K562 (cell line): ENCODE data around the gene SVBP. TPM values are rescaled to one million over a fixed set of nuclear protein-coding genes. Genes with fewer than 3 reads are reported as not detected.

Source experiments
- CTBP1 ChIP-seq: fragments of 450-650 bp; IDR thresholded peaks from 2 replicates; pipeline ENCODE4 v1.6.1; 2016; ENCODE audit warnings: borderline replicate concordance
- ELF1 ChIP-seq: fragments of 200-800 bp; sonication (Bioruptor generic); IDR thresholded peaks from 2 replicates; pipeline ENCODE4 v1.6.1; 2016; ENCODE audit warnings: missing genetic modification characterization, missing compliant biosample characterization
- EP300 ChIP-seq: IDR thresholded peaks from 2 replicates; pipeline ENCODE4 v1.6.1; 2012; ENCODE audit warnings: low read length, improper control_type of control experiment
- EWSR1 ChIP-seq: fragments of 450-650 bp; IDR thresholded peaks from 2 replicates; pipeline ENCODE4 v1.6.1; 2018; ENCODE audit warnings: borderline replicate concordance, mild to moderate bottlenecking, low read depth, moderate library complexity; ENCODE audit not compliant: partially characterized antibody
- FOXA3 ChIP-seq, 2 experiments: fragments of 450-650 bp in 1 of 2; sonication (generic) in 1 of 2; formaldehyde crosslinking; IDR thresholded peaks in 1 of 2; conservative IDR thresholded peaks in 1 of 2; 2 replicates each; pipeline versions ENCODE4 v1.4.0 to v1.8.0; 2020 to 2022; ENCODE audit warnings: mild to moderate bottlenecking in 2 of 2, missing genetic modification reagents in 1 of 2
- HDAC3 ChIP-seq: fragments of 450-650 bp; IDR thresholded peaks from 2 replicates; pipeline ENCODE4 v1.6.1; 2018; ENCODE audit warnings: borderline replicate concordance, mild to moderate bottlenecking, moderate library complexity; ENCODE audit not compliant: partially characterized antibody
- HDAC6 ChIP-seq: IDR thresholded peaks from 2 replicates; pipeline ENCODE4 v1.6.1; 2012; ENCODE audit warnings: low read depth, mild to moderate bottlenecking, control low read depth, inconsistent platforms, low read length, moderate library complexity
- LARP7 ChIP-seq: fragments of 450-650 bp; IDR thresholded peaks from 2 replicates; pipeline ENCODE4 v1.6.1; 2016
- NR2C1 ChIP-seq, 2 experiments: fragments of 450-650 bp; IDR thresholded peaks; 2 replicates each; pipeline ENCODE4 v1.6.1; 2017; ENCODE audit warnings: mild to moderate bottlenecking in 2 of 2, antibody characterized with exemption in 1 of 2, inconsistent platforms in 1 of 2, missing compliant biosample characterization in 1 of 2, missing genetic modification characterization in 1 of 2
- PCBP1 ChIP-seq: fragments of 200-400 bp; formaldehyde crosslinking; IDR thresholded peaks from 2 replicates; pipeline ENCODE4 v1.6.1; 2018; ENCODE audit warnings: mild to moderate bottlenecking, low read depth, low read length; ENCODE audit not compliant: poor library complexity, severe bottlenecking
- POU5F1 ChIP-seq: fragments of 150-350 bp; IDR thresholded peaks from 2 replicates; pipeline ENCODE4 v1.6.1; 2014; ENCODE audit warnings: borderline replicate concordance, low read length, low read depth, mild to moderate bottlenecking; ENCODE audit not compliant: partially characterized antibody
- SMARCA5 ChIP-seq: fragments of 450-650 bp; IDR thresholded peaks from 2 replicates; pipeline ENCODE4 v1.6.1; 2016
- SMARCB1 ChIP-seq: IDR thresholded peaks from 2 replicates; pipeline ENCODE4 v1.6.1; 2011; ENCODE audit warnings: improper control_type of control experiment, low read depth; ENCODE audit not compliant: insufficient read length
- SNIP1 ChIP-seq: fragments of 450-650 bp; IDR thresholded peaks from 2 replicates; pipeline ENCODE4 v1.7.1; 2017; ENCODE audit warnings: low read depth, mild to moderate bottlenecking
- ZBTB8A ChIP-seq: fragments of 450-650 bp; IDR thresholded peaks from 2 replicates; pipeline ENCODE4 v1.6.1; 2018; ENCODE audit warnings: mild to moderate bottlenecking, moderate library complexity; ENCODE audit not compliant: partially characterized antibody
- ZFP36 ChIP-seq: fragments of 150-350 bp; IDR thresholded peaks from 2 replicates; pipeline ENCODE4 v1.6.1; 2018; ENCODE audit warnings: low read length, low read depth; ENCODE audit not compliant: partially characterized antibody
- ZNF41 ChIP-seq: fragments of 250-450 bp; sonication (Bioruptor Pico); conservative IDR thresholded peaks from 2 replicates; pipeline ENCODE4 v1.4.0; 2020; ENCODE audit warnings: mild to moderate bottlenecking
- ZNF586 ChIP-seq: fragments of 450-650 bp; formaldehyde crosslinking; conservative IDR thresholded peaks from 2 replicates; pipeline ENCODE4 v1.4.0; 2020; ENCODE audit warnings: mild to moderate bottlenecking, moderate library complexity
- polyA plus RNA-seq, 8 experiments: library from polyadenylated mRNA; depleted of rRNA in 4 of 8; stranded (reverse) in 5 of 8; unstranded in 3 of 8; fragments of >200 nt; fragmentation: Nextera tagmentation in 2 of 8; fragmentation: Illumina TruSeq in 1 of 8; extraction: Ambion mirVana in 2 of 8; extraction: Trizol in 1 of 8; gene quantifications; 2 replicates each; pipeline versions ENCODE4 v1.2.1 to v1.2.3, GENCODE V29; 2011 to 2014; ENCODE audit warnings: inconsistent platforms in 1 of 8, missing spikeins in 1 of 8
- total RNA-seq, 7 experiments: library from RNA; depleted of rRNA in 6 of 7; stranded (reverse); fragments of >200 nt in 6 of 7; fragmentation: Illumina TruSeq in 2 of 7; extraction: Trizol in 2 of 7; gene quantifications; 2 replicates each; pipeline versions ENCODE4 v1.2.1 to v1.2.3, GENCODE V29; 2011 to 2021; ENCODE audit warnings: low replicate concordance in 1 of 7
- TF ChIP-seq, protein P1 (sequence below), 2 experiments: fragments of 150-350 bp in 1 of 2; IDR thresholded peaks; 2 replicates each; pipeline ENCODE4 v1.6.1; 2012 to 2016; ENCODE audit warnings: low read depth in 2 of 2, low read length in 2 of 2, mild to moderate bottlenecking in 1 of 2, moderate library complexity in 1 of 2
- TF ChIP-seq, protein P2 (sequence below): fragments of 450-650 bp; formaldehyde crosslinking; conservative IDR thresholded peaks from 2 replicates; pipeline ENCODE4 v1.4.0; 2022; ENCODE audit warnings: mild to moderate bottlenecking, missing genetic modification characterization
- TF ChIP-seq, protein P3 (sequence below): sonication (generic); formaldehyde crosslinking; IDR thresholded peaks from 2 replicates; pipeline ENCODE4 v1.8.0; 2023; ENCODE audit warnings: mild to moderate bottlenecking, missing genetic modification reagents

The SVBP gene
- total and polyA plus RNA-seq, 9 of the 15 experiments (the other 6 are each of a cell fraction or from before 2014, with no cell fraction given), result 31.7 to 49.7 (median 40.0) TPM

DNA sequence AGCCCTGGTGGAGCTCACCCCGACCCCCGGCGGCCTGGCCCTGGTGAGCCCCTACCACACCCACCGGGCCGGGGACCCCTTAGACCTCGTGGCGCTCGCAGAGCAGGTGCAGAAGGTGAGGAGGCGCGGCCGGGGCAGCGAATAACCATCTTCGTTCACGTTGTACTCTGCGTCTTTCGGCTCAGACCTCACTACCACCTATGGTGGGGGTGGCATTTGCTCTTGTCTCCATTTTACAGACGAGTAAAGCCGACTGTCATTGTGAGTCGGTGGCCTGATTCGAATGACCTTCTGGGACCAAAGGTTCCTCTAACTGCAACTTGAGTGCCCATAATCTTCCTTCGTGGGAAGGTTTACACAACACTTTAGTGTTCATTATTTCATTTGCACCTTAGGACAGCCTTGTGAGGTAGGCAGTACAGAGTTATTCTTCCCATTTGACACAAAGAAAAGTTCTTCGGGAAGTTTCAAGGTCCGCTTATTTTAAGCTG is 49.6 kb downstream of the SVBP start (continued):
- TF ChIP-seq, protein P1, sequence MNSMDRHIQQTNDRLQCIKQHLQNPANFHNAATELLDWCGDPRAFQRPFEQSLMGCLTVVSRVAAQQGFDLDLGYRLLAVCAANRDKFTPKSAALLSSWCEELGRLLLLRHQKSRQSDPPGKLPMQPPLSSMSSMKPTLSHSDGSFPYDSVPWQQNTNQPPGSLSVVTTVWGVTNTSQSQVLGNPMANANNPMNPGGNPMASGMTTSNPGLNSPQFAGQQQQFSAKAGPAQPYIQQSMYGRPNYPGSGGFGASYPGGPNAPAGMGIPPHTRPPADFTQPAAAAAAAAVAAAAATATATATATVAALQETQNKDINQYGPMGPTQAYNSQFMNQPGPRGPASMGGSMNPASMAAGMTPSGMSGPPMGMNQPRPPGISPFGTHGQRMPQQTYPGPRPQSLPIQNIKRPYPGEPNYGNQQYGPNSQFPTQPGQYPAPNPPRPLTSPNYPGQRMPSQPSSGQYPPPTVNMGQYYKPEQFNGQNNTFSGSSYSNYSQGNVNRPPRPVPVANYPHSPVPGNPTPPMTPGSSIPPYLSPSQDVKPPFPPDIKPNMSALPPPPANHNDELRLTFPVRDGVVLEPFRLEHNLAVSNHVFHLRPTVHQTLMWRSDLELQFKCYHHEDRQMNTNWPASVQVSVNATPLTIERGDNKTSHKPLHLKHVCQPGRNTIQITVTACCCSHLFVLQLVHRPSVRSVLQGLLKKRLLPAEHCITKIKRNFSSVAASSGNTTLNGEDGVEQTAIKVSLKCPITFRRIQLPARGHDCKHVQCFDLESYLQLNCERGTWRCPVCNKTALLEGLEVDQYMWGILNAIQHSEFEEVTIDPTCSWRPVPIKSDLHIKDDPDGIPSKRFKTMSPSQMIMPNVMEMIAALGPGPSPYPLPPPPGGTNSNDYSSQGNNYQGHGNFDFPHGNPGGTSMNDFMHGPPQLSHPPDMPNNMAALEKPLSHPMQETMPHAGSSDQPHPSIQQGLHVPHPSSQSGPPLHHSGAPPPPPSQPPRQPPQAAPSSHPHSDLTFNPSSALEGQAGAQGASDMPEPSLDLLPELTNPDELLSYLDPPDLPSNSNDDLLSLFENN (IDR thresholded peaks at IDR 0.05; ENCODE audit: low read depth in 2 of 2, low read length in 2 of 2), result no peak
- TF ChIP-seq ELF1 (no peak), FOXA3 (CRISPR knock-in tag; conservative IDR thresholded peaks at IDR 0.05 in 1 of 2, IDR thresholded peaks at IDR 0.05 in 1 of 2) (no peak), PCBP1 (peak; percentile 9), ZNF41 (no peak), LARP7 (no peak), SMARCA5 (no peak), ZNF586 (CRISPR knock-in tag) (no peak), SNIP1 (no peak), HDAC3 (no peak), NR2C1 (IDR thresholded peaks at IDR 0.05) (no peak), NR2C1 (tag; IDR thresholded peaks at IDR 0.05) (no peak), ZFP36 (no peak), SMARCB1 (no peak), CTBP1 (no peak), ZBTB8A (no peak), EWSR1 (no peak), HDAC6 (no peak), EP300 (no peak), POU5F1 (no peak)
- TF ChIP-seq, protein P2, sequence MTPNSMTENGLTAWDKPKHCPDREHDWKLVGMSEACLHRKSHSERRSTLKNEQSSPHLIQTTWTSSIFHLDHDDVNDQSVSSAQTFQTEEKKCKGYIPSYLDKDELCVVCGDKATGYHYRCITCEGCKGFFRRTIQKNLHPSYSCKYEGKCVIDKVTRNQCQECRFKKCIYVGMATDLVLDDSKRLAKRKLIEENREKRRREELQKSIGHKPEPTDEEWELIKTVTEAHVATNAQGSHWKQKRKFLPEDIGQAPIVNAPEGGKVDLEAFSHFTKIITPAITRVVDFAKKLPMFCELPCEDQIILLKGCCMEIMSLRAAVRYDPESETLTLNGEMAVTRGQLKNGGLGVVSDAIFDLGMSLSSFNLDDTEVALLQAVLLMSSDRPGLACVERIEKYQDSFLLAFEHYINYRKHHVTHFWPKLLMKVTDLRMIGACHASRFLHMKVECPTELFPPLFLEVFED (CRISPR knock-in tag), result no peak
- TF ChIP-seq, protein P3, sequence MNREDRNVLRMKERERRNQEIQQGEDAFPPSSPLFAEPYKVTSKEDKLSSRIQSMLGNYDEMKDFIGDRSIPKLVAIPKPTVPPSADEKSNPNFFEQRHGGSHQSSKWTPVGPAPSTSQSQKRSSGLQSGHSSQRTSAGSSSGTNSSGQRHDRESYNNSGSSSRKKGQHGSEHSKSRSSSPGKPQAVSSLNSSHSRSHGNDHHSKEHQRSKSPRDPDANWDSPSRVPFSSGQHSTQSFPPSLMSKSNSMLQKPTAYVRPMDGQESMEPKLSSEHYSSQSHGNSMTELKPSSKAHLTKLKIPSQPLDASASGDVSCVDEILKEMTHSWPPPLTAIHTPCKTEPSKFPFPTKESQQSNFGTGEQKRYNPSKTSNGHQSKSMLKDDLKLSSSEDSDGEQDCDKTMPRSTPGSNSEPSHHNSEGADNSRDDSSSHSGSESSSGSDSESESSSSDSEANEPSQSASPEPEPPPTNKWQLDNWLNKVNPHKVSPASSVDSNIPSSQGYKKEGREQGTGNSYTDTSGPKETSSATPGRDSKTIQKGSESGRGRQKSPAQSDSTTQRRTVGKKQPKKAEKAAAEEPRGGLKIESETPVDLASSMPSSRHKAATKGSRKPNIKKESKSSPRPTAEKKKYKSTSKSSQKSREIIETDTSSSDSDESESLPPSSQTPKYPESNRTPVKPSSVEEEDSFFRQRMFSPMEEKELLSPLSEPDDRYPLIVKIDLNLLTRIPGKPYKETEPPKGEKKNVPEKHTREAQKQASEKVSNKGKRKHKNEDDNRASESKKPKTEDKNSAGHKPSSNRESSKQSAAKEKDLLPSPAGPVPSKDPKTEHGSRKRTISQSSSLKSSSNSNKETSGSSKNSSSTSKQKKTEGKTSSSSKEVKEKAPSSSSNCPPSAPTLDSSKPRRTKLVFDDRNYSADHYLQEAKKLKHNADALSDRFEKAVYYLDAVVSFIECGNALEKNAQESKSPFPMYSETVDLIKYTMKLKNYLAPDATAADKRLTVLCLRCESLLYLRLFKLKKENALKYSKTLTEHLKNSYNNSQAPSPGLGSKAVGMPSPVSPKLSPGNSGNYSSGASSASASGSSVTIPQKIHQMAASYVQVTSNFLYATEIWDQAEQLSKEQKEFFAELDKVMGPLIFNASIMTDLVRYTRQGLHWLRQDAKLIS (CRISPR knock-in tag), result no peak
